Measurements from ENCODE around the gene SNX10. TPM values are rescaled to one million over a fixed set of nuclear protein-coding genes. Genes with fewer than 3 reads are reported as not detected.

The SNX10 gene
- total RNA-seq, 4 donors from 2014 or later = 1.9 to 6.9 (median 4.0) TPM

- Histone ChIP-seq H3K9me3 (no peaks in the 10 kb centered on the region), H3K36me3 (no peaks in the 10 kb centered on the region), H3K27me3 (peaks cover 11% of the 10 kb centered on the region), H3K27ac (no peak overlapping the region), H3K4me1 (no peaks in the 10 kb centered on the region), H3K4me3 (no peak overlapping the region)
- no peak for ATAC-seq
- 81 to 86% methylated on average over 5 of the region's 6 CpGs for WGBS, 2 donors (ENCODE audit: low coverage in 1 of 2)
- TF ChIP-seq POLR2A (IDR thresholded peaks at IDR 0.05) = no peak
- no peak for TF ChIP-seq EP300 (IDR thresholded peaks at IDR 0.05)
- no peak for TF ChIP-seq POLR2AphosphoS5 (IDR thresholded peaks at IDR 0.05)
- TF ChIP-seq, protein P1, sequence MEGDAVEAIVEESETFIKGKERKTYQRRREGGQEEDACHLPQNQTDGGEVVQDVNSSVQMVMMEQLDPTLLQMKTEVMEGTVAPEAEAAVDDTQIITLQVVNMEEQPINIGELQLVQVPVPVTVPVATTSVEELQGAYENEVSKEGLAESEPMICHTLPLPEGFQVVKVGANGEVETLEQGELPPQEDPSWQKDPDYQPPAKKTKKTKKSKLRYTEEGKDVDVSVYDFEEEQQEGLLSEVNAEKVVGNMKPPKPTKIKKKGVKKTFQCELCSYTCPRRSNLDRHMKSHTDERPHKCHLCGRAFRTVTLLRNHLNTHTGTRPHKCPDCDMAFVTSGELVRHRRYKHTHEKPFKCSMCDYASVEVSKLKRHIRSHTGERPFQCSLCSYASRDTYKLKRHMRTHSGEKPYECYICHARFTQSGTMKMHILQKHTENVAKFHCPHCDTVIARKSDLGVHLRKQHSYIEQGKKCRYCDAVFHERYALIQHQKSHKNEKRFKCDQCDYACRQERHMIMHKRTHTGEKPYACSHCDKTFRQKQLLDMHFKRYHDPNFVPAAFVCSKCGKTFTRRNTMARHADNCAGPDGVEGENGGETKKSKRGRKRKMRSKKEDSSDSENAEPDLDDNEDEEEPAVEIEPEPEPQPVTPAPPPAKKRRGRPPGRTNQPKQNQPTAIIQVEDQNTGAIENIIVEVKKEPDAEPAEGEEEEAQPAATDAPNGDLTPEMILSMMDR (IDR thresholded peaks at IDR 0.05) = no peak
These were observed 48.9 kb downstream of the SNX10 start for GRCh38 chr7:26340476-26341018.

DNA sequence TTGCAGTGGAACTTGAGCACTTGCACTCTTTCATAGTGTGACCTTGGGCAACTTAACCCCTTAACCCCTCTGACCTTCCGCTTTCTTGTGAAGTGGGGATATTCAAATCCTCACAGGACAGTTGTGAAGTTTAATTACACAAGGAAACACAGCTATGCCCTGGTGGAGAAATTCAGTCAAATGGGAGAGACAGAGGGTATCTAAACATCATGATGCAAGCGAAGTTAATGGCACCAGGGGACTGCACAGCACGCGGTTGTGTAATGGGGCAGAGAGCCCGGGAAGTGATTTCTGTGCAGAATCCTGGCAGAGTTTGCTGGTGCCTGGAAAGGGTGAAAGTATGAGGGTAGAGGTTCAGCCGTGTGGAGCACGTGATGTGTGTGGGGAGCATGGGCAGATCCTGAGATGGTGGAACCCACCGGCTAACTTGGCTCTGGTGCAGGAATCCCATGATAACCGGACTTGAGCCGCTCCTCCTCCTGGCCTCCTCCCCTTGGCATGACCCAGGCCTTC lies 51.7 kb downstream of the SNX10 start:
- ATAC-seq = no peak
- no peaks in the 10 kb centered on the region for H3K36me3 ChIP-seq
- no peak overlapping the region for H3K27ac ChIP-seq
- 82 to 86% methylated on average over 7 of the region's 10 CpGs for WGBS, 2 donors (ENCODE audit: low coverage in 1 of 2)
- peaks cover 25% of the 10 kb centered on the region for H3K27me3 ChIP-seq
- no peak overlapping the region for H3K4me3 ChIP-seq
- no peaks in the 10 kb centered on the region for H3K4me1 ChIP-seq
- H3K9me3 ChIP-seq = no peaks in the 10 kb centered on the region
- TF ChIP-seq, protein P1 (IDR thresholded peaks at IDR 0.05) = no peak
- TF ChIP-seq EP300 (IDR thresholded peaks at IDR 0.05) (no peak), POLR2AphosphoS5 (IDR thresholded peaks at IDR 0.05) (no peak), POLR2A (IDR thresholded peaks at IDR 0.05) (no peak)

GRCh38 chr7:26343837-26344236 lies 52.2 kb downstream of the SNX10 start:
- no peaks in the 10 kb centered on the region for H3K9me3 ChIP-seq
- ATAC-seq = no peak
- TF ChIP-seq POLR2A (IDR thresholded peaks at IDR 0.05) (no peak), POLR2AphosphoS5 (IDR thresholded peaks at IDR 0.05) (no peak), EP300 (IDR thresholded peaks at IDR 0.05) (no peak)
- TF ChIP-seq, protein P1 (IDR thresholded peaks at IDR 0.05) = no peak
- H3K27ac ChIP-seq = no peak overlapping the region
- no peak overlapping the region for H3K4me3 ChIP-seq
- no peaks in the 10 kb centered on the region for H3K4me1 ChIP-seq
- H3K36me3 ChIP-seq = no peaks in the 10 kb centered on the region
- WGBS, 2 donors (ENCODE audit: low coverage in 1 of 2) = 88 to 100% methylated on average over 2 of the region's 2 CpGs
- H3K27me3 ChIP-seq = peaks cover 29% of the 10 kb centered on the region

- peaks cover 35% of the 10 kb centered on the region for H3K27me3 ChIP-seq
- no peak overlapping the region for H3K27ac ChIP-seq
- H3K4me3 ChIP-seq = no peak overlapping the region
- H3K36me3 ChIP-seq = no peaks in the 10 kb centered on the region
- WGBS, 2 donors (ENCODE audit: low coverage in 1 of 2) = 76 to 90% methylated on average over 4 to 5 of the region's 9 CpGs
- ATAC-seq = no peak
- no peaks in the 10 kb centered on the region for H3K9me3 ChIP-seq
- H3K4me1 ChIP-seq = no peaks in the 10 kb centered on the region
- TF ChIP-seq, protein P1 (IDR thresholded peaks at IDR 0.05) = no peak
- TF ChIP-seq POLR2A (IDR thresholded peaks at IDR 0.05) (no peak), EP300 (IDR thresholded peaks at IDR 0.05) (no peak), POLR2AphosphoS5 (IDR thresholded peaks at IDR 0.05) (no peak)
These were observed 53.5 kb downstream of the SNX10 start for GRCh38 chr7:26345202-26345601.

DNA sequence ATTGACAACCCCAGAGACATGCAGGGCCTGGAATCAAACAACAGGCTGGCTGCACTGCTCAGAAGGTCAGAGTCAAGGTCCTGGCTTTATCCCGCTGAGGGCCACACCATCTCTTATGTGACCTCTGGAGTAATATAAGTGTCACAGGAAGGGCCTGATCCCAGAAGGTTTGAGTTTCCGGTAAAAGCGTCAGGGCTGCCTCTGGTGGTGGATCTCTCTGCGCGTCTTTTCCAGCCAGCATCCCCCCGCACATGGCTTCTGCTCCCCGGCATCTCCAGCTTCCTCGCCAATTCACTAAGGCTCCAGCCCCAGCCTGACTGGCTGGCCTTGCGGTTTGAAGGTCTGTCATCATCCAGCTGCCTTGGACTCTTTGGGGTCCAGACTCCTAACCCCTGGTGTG lies 54.2 kb downstream of the SNX10 start:
- TF ChIP-seq EP300 (IDR thresholded peaks at IDR 0.05) = no peak
- TF ChIP-seq, protein P1 (IDR thresholded peaks at IDR 0.05) = no peak
- no peak for TF ChIP-seq POLR2A (IDR thresholded peaks at IDR 0.05)
- TF ChIP-seq POLR2AphosphoS5 (IDR thresholded peaks at IDR 0.05) = no peak
- Histone ChIP-seq H3K9me3 (no peaks in the 10 kb centered on the region), H3K4me1 (no peaks in the 10 kb centered on the region), H3K4me3 (no peak overlapping the region), H3K27ac (no peak overlapping the region), H3K36me3 (no peaks in the 10 kb centered on the region), H3K27me3 (peaks cover 34% of the 10 kb centered on the region)
- ATAC-seq = no peak
- 98 to 100% methylated on average over 1 to 8 of the region's 9 CpGs for WGBS, 2 donors (ENCODE audit: low coverage in 1 of 2)
